Neutrophil (primary cell): ENCODE measurements around the gene CAST.

Source experiments
- H3K27ac ChIP-seq: fragments of 200-600 bp; sonication (generic); 2 replicates; pipeline ENCODE4 v1.5.1; 2016; ENCODE audit warnings: mild to moderate bottlenecking, moderate library complexity
- H3K27me3 ChIP-seq: fragments of 200-600 bp; sonication (generic); 2 replicates; pipeline ENCODE4 v1.6.0; 2016; ENCODE audit warnings: mild to moderate bottlenecking
- H3K36me3 ChIP-seq: fragments of 200-600 bp; sonication (generic); 2 replicates; pipeline ENCODE4 v1.5.1; 2017
- H3K4me1 ChIP-seq, 2 experiments: fragments of 200-600 bp in 1 of 2; sonication (generic) in 1 of 2; 1 replicate in 1 of 2; 2 replicates in 1 of 2; pipeline versions ENCODE4 v1.5.1 to v1.6.1; 2013 to 2016; ENCODE audit warnings: low read depth in 1 of 2, low read length in 1 of 2, mild to moderate bottlenecking in 1 of 2, moderate library complexity in 1 of 2; ENCODE audit not compliant: control insufficient read depth in 1 of 2, insufficient read depth in 1 of 2
- H3K4me3 ChIP-seq, 2 experiments: fragments of 200-600 bp in 1 of 2; sonication (generic) in 1 of 2; 1 replicate in 1 of 2; 2 replicates in 1 of 2; pipeline ENCODE4 v1.5.1; 2013 to 2016; ENCODE audit warnings: low read depth in 1 of 2, low read length in 1 of 2, mild to moderate bottlenecking in 1 of 2, moderate library complexity in 1 of 2
- H3K9me3 ChIP-seq: fragments of 200-600 bp; sonication (generic); 2 replicates; pipeline ENCODE4 v1.5.1; 2016
- TF ChIP-seq, protein P1 (sequence below): fragments of 200-600 bp; sonication (generic); IDR thresholded peaks from 2 replicates; pipeline ENCODE4 v1.5.1; 2016; ENCODE audit warnings: antibody characterized with exemption

The CAST gene

DNA sequence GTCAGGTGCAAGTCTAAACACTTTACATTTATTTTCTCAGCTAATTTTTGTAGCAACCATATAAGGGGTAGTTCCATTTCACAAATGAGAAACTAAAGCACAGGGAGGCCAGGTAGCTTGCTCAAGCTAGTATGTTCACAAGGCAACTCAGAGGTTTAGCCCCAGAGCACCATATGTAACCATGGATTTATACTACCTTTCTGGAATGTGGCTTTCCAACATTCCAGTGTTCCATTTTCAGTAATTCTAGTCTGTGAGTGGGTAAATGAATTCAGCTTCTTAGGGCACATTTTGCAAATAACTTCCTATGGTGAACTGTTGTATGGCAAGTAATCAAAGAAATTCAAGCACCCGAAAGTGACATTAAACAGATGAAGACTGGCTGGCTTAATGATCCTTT lies 25.0 kb upstream of the CAST start:
- Histone ChIP-seq H3K4me1 (no peaks in the 10 kb centered on the region), H3K27ac (no peak overlapping the region), H3K27me3 (peaks cover 14% of the 10 kb centered on the region), H3K36me3 (no peaks in the 10 kb centered on the region), H3K4me3 (no peak overlapping the region), H3K9me3 (no peaks in the 10 kb centered on the region)
- TF ChIP-seq, protein P1, sequence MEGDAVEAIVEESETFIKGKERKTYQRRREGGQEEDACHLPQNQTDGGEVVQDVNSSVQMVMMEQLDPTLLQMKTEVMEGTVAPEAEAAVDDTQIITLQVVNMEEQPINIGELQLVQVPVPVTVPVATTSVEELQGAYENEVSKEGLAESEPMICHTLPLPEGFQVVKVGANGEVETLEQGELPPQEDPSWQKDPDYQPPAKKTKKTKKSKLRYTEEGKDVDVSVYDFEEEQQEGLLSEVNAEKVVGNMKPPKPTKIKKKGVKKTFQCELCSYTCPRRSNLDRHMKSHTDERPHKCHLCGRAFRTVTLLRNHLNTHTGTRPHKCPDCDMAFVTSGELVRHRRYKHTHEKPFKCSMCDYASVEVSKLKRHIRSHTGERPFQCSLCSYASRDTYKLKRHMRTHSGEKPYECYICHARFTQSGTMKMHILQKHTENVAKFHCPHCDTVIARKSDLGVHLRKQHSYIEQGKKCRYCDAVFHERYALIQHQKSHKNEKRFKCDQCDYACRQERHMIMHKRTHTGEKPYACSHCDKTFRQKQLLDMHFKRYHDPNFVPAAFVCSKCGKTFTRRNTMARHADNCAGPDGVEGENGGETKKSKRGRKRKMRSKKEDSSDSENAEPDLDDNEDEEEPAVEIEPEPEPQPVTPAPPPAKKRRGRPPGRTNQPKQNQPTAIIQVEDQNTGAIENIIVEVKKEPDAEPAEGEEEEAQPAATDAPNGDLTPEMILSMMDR = no peak

DNA sequence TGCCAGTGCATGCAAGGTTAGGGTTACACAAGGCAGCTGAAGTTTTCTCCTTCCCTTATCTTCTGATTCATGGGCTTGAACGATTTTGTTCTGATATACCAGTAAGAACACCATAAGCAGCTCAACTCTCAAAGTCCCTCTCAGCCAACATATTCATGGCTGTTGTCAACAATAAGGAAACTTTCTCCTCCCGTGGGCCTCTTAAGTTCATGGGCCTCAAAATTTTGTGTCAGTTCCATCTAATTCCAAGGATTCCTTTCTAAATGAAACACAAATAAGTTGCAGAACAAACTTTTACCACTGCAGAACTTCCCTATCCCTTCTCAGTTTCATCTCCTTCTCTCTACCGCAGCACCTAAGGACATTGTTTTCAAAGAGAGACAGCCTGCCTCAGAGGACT lies 23.6 kb upstream of the CAST start:
- Histone ChIP-seq H3K4me3 (no peak overlapping the region), H3K4me1 (no peaks in the 10 kb centered on the region), H3K27me3 (peaks cover 14% of the 10 kb centered on the region), H3K27ac (no peak overlapping the region), H3K9me3 (no peaks in the 10 kb centered on the region), H3K36me3 (no peaks in the 10 kb centered on the region)
- TF ChIP-seq, protein P1 = no peak

DNA sequence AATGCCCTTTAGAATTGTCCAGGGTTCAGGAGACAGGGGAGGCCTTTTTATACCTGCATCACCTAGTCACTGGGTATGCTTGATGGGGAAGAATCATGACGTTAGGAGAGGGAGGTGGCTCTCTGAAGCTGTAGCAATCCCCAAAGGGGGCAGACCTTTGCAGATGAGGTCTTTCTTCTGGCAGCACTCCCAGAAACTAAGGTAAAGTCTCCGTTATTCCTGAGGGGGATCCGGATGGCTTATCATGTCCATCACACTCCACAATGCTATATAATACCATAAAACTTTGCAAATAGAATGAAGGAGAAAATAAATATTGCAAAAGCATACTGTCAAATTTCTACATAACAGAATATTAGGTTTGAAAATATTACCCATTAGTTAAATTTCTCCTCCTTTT lies 21.5 kb upstream of the CAST start:
- H3K4me1 ChIP-seq = no peaks in the 10 kb centered on the region
- H3K4me3 ChIP-seq = no peak overlapping the region
- no peak overlapping the region for H3K27ac ChIP-seq
- no peaks in the 10 kb centered on the region for H3K9me3 ChIP-seq
- TF ChIP-seq, protein P1 = no peak
- H3K27me3 ChIP-seq = peaks cover 3% of the 10 kb centered on the region
- H3K36me3 ChIP-seq = no peaks in the 10 kb centered on the region

DNA sequence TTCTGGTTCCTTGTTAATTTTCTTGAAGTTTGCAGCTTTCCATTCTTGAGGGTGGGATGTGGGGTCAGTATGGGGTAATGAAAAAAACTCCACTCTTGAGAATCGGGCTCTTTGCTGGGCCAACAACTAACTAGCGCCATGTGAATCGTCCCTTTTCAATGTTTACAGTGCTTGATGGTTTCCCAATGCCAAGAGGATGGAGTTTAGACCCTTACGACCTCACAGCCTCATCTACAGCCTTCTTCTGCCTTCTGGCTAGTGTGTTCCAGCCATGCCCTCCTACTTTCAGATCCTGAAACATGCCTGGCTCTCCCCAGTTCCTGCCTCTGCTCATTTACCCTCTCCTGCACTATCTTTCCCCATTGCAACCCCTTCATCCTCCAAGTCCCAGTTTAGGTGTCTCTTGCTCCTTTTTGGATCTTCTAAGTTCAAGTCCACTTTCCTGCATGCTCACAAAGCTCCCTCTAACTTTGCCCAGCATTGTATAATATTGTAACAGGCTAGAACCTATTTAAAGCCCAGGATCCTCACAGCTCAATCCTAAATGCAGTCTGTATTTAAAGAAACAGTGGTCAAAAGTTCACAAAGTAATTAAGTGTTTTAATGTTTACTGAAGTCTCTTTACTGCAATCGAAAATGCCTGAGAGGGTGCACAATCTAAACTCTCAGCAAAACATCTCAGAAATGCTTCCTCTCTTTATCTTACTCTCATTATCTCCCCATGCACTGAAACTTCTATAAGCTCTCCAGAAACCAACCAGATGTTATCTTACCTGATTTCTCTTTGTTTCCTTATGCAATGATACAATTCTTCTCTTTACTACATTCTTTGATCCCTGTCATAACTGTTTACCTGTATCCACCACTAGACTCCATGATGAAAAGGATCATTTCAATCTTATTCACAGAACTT lies 20.6 kb upstream of the CAST start:
- Histone ChIP-seq H3K27me3 (no peaks in the 10 kb centered on the region), H3K27ac (no peak overlapping the region), H3K4me1 (peaks cover 0 to 7% of the 10 kb centered on the region in 2 experiments), H3K9me3 (no peaks in the 10 kb centered on the region), H3K36me3 (no peaks in the 10 kb centered on the region), H3K4me3 (no peak overlapping the region)
- TF ChIP-seq, protein P1 = no peak

DNA sequence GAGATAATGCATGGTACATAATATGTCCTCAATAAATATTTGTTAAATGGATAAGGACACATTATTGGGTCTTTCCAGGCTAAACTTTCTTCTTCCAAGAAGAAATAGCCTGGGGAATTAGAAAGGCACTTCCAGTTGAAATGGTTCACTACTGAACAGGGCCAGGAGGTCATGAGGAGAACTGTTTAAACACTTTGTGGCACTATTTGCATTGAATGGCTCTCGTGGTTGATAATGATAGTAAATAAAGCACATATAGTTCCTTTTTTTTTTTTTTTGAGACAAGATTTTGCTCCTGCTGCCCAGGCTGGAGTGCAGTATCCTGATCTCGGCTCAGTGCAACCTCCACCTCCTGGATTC lies 19.9 kb upstream of the CAST start:
- no peaks in the 10 kb centered on the region for H3K36me3 ChIP-seq
- H3K27me3 ChIP-seq = no peaks in the 10 kb centered on the region
- H3K4me1 ChIP-seq = peaks cover 0 to 7% of the 10 kb centered on the region in 2 experiments
- no peaks in the 10 kb centered on the region for H3K9me3 ChIP-seq
- TF ChIP-seq, protein P1 = no peak
- H3K27ac ChIP-seq = no peak overlapping the region
- H3K4me3 ChIP-seq = no peak overlapping the region
